Lower leg skin (tissue), 3 donors: Measurements from ENCODE around the gene SASH1.

ENCODE experiments used
- POLR2A ChIP-seq, 2 donors: fragments of 450-650 bp; IDR thresholded peaks; one replicate each; pipeline ENCODE4 v1.6.1; 2016 to 2017; ENCODE audit warnings: antibody characterized with exemption in 2 of 2, mild to moderate bottlenecking in 1 of 2, moderate library complexity in 1 of 2
- TF ChIP-seq, protein P1 (sequence below), 3 donors: fragments of 450-650 bp; IDR thresholded peaks; one replicate each; pipeline ENCODE4 v1.5.1; 2016; ENCODE audit warnings: antibody characterized with exemption in 3 of 3, mild to moderate bottlenecking in 3 of 3, moderate library complexity in 2 of 3

- TF ChIP-seq, protein P1, sequence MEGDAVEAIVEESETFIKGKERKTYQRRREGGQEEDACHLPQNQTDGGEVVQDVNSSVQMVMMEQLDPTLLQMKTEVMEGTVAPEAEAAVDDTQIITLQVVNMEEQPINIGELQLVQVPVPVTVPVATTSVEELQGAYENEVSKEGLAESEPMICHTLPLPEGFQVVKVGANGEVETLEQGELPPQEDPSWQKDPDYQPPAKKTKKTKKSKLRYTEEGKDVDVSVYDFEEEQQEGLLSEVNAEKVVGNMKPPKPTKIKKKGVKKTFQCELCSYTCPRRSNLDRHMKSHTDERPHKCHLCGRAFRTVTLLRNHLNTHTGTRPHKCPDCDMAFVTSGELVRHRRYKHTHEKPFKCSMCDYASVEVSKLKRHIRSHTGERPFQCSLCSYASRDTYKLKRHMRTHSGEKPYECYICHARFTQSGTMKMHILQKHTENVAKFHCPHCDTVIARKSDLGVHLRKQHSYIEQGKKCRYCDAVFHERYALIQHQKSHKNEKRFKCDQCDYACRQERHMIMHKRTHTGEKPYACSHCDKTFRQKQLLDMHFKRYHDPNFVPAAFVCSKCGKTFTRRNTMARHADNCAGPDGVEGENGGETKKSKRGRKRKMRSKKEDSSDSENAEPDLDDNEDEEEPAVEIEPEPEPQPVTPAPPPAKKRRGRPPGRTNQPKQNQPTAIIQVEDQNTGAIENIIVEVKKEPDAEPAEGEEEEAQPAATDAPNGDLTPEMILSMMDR (IDR thresholded peaks at IDR 0.05) = no peak
- no peak for TF ChIP-seq POLR2A (IDR thresholded peaks at IDR 0.05)
Measured at GRCh38 chr6:148573922-148574321, 231.3 kb downstream of the SASH1 start.
